WTC11 (cell line): ENCODE measurements around the gene ASTN1.

Experiments used
- FOXJ3 ChIP-seq: sonication (generic); formaldehyde crosslinking; IDR thresholded peaks from 2 replicates; pipeline ENCODE4 v1.9.0; 2021; ENCODE audit warnings: missing genetic modification reagents, mild to moderate bottlenecking, borderline replicate concordance
- ZBTB43 ChIP-seq: sonication (generic); formaldehyde crosslinking; IDR thresholded peaks from 2 replicates; pipeline ENCODE4 v1.8.1; 2023; ENCODE audit warnings: mild to moderate bottlenecking, missing genetic modification reagents
- TF ChIP-seq, protein P1 (sequence below): fragments of 200-600 bp; IDR thresholded peaks from 2 replicates; pipeline ENCODE4 v1.8.0; 2022; ENCODE audit warnings: antibody characterized with exemption

GRCh38 chr1:176943783-176944182 lies 220.7 kb downstream of the ASTN1 start:
- TF ChIP-seq, protein P1, sequence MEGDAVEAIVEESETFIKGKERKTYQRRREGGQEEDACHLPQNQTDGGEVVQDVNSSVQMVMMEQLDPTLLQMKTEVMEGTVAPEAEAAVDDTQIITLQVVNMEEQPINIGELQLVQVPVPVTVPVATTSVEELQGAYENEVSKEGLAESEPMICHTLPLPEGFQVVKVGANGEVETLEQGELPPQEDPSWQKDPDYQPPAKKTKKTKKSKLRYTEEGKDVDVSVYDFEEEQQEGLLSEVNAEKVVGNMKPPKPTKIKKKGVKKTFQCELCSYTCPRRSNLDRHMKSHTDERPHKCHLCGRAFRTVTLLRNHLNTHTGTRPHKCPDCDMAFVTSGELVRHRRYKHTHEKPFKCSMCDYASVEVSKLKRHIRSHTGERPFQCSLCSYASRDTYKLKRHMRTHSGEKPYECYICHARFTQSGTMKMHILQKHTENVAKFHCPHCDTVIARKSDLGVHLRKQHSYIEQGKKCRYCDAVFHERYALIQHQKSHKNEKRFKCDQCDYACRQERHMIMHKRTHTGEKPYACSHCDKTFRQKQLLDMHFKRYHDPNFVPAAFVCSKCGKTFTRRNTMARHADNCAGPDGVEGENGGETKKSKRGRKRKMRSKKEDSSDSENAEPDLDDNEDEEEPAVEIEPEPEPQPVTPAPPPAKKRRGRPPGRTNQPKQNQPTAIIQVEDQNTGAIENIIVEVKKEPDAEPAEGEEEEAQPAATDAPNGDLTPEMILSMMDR, result no peak
- TF ChIP-seq ZBTB43 (CRISPR knock-in tag), result no peak
- no peak for TF ChIP-seq FOXJ3 (CRISPR knock-in tag)
